GM18517 (cell line): Measurements from ENCODE around the gene ERCC2.
"Not testable (repeated sequence)": the region's sequence is repeated elsewhere in the genome, so short reads cannot be mapped to it uniquely, and the experiment has no call there.

ENCODE experiments used
- ATAC-seq: cut with Tn5 transposase; IDR thresholded peaks from one replicate; pipeline ENCODE4 v1.9.1; 2021; ENCODE audit warnings: mild to moderate bottlenecking, moderate library complexity; ENCODE audit not compliant: unreplicated experiment

ERCC2 gene

DNA sequence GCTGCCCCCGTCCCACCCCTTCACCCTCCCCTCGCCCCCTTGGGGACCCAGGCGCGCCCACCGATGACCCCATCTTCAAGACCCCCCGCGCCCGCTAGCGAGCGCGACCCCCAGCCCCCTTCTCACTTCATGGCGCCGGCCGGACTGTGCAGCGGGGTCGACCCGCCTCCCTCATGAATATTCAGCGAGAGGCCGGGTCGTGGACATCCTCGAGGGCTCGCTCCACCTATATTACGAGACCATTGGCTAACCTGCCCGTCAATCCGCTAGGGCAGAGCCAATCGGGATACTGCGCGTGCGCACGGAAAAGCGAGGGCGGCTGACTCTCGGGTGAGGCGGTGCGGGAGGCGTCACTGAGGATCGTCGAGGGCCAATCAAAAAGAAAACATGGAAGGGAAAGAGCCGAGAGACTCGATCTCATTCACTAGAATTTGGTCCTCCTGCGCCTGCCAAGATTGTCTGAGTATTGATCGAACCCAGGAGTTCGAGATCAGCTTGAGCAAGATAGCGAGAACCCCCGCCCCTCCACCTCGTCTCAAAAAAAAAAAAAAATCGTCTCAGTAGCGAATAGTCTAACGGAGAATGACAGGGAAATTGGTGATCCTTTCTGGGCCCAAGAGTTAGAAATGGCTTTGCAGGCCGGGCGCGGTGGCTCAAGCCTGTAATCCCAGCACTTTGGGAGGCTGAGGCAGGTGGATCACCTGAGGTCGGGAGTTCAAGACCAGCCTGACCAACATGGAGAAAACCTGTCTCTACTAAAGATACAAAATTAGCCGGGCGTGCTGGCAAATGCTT lies at the start of gene ERCC2:
Gene ERCC2, minus strand, starts transcription at position 164 of the 795 bp plus-strand sequence. Its CDS starts 33 bp downstream, at position 131.
- ATAC-seq: peak; percentile 89

- no peak for ATAC-seq
Measured at GRCh38 chr19:45419895-45420294, 49.5 kb upstream of the ERCC2 start.

DNA sequence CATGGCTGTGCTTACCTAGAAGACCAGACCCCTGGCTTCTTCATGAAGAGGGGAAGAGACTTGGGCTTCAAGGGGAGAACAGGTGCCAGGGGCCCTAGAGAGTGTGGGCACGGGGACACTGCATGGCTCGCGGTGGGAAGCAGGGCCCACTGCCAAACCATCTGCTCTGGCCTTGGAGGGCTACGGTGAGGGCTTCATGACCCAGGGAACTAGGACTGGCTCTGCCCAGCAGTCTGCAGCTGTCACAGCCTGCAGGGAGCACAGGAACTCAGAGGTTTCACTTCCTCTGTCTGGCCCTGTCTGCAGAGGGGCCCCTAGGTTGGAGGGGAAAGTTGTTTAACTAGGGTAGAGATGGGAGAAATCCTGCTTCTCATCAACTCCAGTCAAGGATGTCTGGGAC lies 49.0 kb upstream of the ERCC2 start:
- ATAC-seq: peak; percentile 51

DNA sequence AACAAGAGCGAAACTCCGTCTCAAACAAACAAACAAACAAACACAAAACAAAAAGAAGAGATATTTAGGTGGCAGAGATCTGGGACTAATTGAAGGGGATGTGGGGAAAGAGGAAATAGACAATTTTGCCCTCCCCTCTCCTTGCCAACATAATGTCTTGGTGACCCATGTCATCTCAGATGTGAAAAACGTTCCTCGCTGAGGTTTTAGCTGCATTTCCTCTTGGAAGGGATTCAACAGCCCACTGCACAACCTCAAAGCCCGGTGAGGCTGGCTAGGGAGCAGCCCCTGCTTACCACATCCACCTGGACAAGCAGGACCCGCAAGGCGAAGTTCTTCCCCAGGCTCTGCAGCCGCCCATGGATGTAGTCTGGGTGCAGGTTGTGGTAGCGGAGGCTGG lies 48.4 kb upstream of the ERCC2 start:
- no peak for ATAC-seq

DNA sequence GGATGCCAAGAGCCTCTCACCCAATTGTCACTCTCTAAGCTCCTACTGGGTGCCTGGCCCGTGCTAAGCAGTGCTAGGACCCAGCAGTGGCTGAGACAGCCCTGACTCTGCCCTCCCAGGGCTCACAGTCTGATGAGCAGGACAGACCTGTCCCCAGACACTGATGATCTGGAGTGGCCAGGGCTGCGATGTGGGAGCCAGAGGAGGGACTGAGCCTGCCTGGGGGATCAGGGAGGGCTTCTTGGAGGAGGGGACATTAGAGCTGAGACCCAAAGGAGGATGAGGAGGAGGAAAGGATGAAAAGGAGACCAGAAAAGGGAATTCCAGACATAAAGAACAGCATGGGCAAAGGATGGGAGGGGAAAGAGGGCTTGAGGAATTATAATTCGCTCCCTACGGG lies 46.8 kb upstream of the ERCC2 start:
- no peak for ATAC-seq

DNA sequence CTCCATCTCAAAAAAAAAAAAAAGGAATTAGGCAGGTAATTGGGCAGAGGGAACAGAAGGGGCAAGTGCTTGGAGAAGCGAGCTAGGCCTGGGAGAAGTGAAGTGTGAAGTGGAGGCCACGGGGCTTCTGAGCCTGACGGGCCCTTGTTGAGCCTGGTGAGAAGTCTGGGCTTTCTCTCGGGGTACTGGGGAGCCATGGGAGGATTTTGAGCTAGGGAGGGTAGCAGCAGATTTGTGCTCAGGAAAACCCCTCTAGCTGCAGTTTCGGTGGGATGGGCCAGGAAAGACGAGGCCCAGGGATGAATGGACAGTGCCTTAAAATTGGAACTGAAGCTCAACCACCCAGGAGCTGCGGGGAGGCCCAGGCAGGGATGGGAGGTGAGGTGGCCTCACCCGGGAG lies 44.1 kb upstream of the ERCC2 start:
- no peak for ATAC-seq

DNA sequence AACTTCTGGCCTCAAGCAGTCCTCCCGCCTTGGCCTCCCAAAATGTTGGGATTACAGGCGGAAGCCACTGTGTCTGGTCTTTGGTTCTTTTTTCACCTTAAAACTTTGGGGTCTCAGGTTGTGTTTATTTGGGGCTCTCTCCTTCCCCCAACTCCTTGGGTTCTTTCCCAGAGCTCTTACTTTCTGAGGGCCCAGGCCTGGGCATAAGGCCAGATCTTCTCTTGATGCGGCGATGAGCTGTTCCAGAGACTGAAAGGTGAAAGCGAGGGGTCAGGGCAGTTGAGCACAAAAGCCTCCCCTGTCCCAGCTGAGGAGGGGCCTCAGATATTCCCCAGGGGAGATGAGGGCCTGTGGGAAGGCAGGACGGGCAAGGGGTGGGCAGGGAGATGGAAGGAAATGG lies 43.1 kb upstream of the ERCC2 start:
- no peak for ATAC-seq

DNA sequence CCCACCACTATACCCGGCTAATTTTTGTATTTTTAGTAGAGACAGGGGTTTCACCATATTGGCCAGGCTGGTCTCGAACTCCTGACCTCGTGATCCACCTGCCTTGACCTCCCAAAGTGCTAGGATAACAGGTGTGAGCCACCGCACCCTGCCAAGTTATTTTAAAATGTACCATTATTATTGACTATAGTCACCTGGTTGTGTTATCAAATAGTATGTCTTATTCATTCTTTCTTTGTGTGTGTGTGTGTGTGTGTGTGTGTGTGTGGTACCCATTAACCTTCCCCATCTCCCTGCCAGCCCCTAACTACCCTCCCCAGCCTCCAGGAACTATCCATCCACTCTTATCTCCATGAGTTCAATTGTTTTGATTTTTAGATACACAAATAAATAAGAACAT lies 40.0 kb upstream of the ERCC2 start:
- not testable (repeated sequence) for ATAC-seq

DNA sequence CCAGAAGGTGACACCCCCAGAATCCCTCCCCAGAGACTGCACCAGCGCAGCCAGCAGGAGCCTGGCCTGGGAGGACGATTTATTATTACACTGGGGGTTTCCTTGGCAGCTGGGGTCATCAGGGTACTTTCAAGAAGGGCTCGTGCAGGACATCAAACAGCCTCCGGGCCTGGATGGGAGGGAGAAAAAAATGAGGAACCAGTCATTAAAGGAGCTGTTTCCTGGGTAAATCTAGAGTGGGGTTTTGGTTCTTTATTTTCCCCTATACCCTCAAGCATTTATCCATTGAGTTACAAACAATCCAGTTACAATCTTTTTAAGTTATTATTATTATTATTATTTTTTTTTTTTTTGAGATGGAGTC lies 39.2 kb upstream of the ERCC2 start:
- no peak for ATAC-seq

- no peak for ATAC-seq
Measured at GRCh38 chr19:45408830-45409556, 38.6 kb upstream of the ERCC2 start.

DNA sequence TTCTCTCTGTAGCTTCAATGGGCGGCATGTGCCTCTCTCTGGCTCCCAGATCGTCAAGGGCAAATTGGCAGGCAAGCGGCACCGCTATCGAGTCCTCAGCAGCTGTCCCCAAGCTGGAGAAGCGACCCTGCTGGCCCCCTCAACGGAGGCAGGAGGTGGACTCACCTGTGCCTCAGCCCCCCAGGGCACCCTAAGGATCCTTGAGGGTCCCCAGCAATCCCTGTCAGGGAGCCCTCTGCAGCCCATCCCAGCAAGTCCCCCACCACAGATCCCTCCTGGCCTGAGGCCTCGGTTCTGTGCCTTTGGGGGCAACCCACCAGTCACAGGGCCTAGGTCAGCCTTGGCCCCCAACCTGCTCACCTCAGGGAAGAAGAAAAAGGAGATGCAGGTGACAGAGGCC lies 37.7 kb upstream of the ERCC2 start:
- ATAC-seq: no peak

- ATAC-seq: not testable (repeated sequence)
Measured at GRCh38 chr19:45407585-45407984, 37.2 kb upstream of the ERCC2 start.

GRCh38 chr19:45407091-45407375 lies 36.7 kb upstream of the ERCC2 start:
- no peak for ATAC-seq

DNA sequence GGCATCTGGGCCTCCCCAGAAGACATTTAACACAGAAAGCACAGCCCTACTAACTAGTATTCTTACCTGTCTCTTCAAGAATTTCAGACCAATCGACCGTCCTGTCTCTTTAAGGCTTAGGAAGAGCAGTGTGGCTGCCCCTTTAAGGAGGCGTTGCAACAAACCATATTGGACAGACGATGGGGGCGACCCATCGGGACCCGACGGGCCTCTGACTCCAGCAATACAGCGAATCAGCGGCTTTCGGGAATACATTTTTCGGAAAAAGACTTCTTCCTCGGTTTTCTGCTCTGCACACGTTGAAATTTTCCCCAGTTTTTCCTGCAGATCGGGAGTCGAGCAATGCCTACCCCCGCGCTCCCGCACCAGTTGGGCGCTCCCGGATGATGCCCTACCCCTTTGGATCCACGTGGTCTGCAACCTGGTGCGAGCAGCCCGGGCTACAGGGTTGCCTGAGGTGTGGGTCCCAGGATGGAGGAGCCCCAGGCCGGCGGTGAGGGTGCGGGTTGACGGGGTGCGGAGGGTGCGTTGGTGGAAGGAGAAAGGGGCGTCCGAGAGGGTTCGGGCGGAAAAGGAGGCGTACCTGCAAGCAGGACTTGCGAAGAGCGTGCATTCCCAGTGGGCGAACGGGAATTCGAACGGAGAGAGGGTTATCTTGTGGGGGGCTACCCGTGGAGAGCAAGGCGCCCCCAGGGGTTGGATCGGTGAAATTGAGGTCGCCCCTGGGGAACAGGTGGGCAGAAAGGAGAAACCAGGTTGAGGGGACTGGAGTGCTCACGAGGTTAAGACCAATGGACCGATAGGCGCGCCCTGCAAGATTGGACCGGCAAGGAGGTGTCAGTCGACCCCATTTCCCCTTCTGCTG lies 36.1 kb upstream of the ERCC2 start, which contains the start of gene POLR1G:
Gene POLR1G, plus strand, starts transcription at position 419 of the 865 bp plus-strand sequence. Its CDS starts 53 bp downstream, at position 472.
- peak; percentile 77 for ATAC-seq

DNA sequence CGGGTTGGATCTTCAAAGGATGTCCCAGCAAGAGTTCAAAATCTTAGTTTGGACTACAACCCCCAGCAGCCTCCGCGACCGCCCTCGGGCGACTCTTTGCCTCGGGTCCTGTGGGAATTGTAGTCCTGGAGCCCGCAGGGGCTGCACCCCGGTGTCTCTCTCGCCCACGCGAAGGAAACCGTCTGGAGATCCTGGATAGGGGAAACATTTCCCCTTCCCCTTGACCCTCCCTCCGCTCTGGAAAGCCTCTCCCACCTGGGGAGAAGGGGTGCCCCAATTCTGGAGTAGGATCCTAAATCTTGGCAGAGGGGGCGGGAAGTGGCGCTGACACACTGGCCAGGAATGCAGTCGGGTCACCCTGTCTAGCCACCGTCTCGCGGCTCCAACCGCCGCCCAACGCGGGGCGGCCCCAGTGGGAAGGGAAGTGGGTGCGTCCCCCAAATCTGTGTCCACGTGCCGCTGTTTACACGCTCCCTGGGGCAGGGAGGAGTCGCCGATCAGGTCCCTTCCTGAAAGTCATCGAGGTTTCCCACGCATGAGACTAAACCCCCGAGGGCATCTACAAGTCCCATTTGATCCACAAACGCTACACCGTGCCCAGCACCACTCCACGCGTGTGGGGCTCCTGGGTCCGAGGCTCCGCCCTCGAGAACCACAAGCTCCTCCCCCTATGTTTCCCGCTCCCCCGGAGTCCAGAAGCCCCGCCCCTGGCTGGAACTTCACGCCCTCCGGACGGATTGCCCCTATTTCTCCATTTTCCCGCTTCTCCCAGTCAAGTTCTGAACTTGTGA lies 35.3 kb upstream of the ERCC2 start:
- ATAC-seq: peak; percentile 48

DNA sequence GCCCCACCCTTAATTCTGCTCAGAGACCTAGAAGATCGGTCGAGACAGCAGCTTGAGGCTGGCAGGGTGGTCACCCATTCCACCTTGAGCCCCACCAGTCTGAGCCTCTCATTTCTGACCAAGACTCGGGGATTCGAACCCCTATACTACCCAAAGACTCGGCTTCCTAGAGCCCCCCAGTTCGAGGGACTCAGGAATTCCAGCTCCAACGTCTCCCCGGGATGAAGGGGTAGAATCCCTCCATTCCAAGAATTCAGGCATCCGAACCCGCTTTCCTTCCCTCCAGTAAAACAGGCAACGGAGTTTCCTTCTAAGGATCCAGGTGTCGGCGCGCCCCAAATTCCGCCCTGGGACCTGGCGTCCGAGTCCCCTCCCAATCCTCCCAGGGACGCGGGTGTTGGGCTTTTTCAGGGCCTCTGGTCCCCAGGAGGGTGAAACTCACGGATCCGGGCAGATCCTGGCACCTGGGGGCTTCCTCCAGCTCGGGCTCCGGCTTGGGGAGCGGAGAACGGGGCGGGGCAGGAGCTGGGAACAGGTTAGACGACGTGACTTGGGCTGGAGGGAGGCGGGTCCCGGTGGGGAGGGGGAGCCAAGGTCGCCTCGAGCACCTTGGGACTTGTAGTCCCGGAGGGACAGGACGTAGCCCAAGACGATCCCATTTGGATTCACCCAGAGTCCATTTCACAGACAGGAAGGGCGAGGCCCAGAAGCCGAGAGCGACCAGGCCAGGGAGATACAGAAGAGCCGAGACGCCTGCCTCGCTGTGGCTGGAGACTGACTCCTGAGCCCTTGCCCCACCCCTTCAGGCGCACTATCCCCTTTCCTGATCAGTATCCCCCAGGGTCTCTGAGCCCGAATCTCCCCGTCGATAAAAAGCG lies 34.4 kb upstream of the ERCC2 start, which contains the start of gene PPP1R13L:
Gene PPP1R13L, minus strand, starts transcription at position 513 of the 878 bp plus-strand sequence. CDS start 6,751 bp downstream, outside the sequence.
- ATAC-seq: peak; percentile 2

DNA sequence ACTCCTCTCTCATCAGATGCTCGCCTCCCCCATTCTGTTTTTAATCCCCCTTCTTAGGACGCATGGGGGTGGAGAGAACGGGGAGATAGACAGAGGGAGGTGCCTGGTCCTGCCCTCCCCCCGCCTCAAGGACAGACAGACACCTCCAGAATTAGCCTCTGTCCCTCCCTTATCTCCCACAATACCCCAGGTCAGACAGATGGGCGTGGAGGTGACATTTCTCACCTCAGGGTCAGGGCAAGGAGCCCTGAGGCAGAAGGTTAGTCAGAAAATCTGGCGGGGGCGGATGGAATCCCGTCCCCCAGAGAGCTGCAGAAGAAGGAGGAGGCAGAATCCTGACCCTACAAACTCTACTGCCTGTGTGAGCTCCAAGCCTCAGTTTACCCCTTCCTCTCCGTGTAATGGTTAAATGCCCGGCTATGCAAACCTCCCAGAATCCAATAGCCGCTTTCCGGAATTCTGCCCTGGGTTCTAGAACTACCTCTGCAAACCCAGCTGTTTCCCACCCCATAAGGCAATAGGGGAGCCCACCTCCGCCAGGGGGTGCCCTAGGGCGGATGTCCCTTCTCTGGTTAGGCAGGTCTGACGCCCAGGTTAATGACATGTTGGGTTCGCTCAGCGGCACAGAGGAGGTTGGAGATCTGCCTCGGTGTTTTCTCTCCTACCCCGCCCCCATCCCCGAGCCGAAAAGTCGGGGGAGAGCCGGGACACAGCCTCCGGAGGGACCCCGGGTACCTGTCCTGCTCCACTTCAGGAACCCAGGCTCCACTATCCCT lies 33.6 kb upstream of the ERCC2 start:
- no peak for ATAC-seq

GRCh38 chr19:45403272-45403671 lies 32.9 kb upstream of the ERCC2 start:
- ATAC-seq: no peak
